NK-92 treated with Interleukin-12 subunit alpha and Interleukin-12 subunit beta, amount 100 ng/mL, for 24 hours (cell line): ENCODE results near the gene MAPKAPK3.

Experiments used
- DNase-seq: peaks from one replicate; lab custom pipeline; 2025; lab: John Stamatoyannopoulos, UW

The MAPKAPK3 gene

DNA sequence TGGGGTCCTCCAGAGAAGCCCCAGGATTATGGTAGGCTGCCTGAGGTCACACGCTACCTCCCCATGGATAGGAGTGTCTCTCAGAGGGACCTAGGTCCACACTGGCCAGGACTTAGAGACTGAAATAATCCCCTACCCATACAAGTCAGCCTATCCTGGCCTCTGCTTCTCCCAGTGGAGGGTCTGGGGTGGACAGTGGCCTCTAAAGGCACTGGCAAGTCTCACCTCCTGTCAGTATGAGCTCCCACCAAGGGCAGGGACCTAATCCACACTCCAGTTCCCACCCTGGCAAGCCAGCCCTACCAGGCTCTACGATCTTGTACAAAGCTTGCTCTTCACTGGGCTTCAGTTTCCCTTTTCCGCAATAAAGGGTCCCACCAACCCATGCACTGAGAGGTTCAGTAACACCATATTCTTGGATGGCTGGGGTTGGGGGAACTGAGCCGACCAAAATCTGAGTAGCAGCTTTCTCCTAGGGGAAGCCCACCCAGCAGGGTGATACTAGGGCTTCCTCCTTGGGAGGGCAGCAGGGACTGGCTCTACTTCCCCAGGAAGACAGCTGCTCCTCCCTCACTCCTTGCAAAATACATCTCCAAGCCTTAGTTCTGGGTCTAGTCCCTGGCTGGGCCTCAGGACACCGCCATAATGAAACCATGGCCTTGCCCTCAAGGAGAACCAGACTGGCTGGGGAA is 7.7 kb upstream of the MAPKAPK3 start:
- no peak for DNase-seq

DNA sequence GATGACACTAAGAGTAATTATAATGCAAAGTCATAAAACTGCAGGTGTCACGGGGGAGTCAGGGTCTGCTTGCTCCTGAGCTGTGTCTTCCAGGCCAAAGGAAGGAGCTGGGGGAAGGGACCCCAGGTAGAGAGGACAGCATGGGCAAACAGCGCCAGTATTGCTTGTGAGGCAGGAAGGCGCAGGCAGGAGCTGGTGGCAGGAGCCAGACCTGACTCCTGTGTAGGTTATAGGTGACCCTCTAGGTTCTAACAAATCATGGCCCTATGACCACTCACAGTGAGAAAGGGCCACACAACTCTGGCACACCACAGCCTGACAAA is 7.2 kb upstream of the MAPKAPK3 start:
- no peak for DNase-seq

DNA sequence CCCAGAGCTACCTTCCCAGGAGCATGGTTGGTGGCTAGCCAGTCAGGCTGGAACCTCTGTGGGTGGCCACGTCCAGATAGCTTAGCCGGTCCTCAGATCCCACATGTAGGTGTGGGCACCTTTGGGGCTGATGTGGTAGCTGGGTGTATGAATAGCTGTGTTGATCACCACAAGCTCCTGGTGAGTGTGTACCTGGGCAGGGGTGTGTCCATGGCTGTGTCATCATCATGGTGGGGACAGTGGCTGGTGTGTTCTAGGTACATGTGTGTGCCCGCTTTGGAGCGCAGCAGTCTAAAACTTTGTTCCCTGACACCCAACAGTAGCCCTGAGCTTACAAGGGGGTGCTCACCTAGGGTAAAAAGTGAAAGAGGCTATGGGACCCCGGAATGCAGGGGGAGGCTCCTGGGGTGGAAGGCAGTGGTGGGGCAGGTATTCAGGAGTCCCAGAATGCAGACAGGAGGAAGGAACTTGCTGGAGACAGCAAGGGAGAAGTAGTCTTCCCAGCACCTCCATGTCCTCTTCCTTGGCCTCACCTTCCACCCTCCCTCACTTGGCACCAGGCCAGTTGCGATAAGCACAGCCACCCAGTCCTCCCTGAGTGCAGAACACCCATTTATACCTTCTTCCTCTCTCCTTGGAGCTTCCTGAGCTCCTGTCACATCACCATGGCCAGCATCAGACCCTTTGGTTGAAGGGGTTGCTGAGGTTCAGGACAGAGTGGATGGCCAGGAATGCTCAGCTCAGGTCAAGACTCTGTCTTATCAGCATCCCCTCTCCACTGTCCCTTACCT is 6.6 kb upstream of the MAPKAPK3 start:
- no peak for DNase-seq

DNA sequence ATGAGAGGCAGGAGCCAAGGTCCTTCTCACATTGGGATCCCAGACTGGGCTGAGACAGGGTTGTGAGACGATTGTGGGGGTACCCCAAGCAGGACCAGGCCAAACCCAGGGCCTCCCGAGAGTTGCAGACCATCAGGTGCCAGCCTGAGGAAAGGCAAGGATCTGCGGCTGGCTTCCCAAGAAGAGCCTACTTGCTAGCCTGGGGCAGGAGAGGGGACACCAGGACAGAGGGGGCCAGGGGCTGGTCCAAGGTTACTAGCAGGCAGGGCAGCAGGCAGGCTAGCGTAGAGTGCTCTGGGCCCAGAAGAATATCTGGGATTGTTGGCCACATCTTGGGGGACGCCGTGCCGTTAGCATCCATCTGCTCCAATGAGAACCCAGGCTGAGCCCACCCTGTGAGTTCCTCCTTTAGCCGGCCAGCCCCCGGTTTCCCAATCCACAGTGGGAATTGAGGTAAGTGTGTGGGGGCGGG is 5.9 kb upstream of the MAPKAPK3 start:
- DNase-seq: no peak

DNA sequence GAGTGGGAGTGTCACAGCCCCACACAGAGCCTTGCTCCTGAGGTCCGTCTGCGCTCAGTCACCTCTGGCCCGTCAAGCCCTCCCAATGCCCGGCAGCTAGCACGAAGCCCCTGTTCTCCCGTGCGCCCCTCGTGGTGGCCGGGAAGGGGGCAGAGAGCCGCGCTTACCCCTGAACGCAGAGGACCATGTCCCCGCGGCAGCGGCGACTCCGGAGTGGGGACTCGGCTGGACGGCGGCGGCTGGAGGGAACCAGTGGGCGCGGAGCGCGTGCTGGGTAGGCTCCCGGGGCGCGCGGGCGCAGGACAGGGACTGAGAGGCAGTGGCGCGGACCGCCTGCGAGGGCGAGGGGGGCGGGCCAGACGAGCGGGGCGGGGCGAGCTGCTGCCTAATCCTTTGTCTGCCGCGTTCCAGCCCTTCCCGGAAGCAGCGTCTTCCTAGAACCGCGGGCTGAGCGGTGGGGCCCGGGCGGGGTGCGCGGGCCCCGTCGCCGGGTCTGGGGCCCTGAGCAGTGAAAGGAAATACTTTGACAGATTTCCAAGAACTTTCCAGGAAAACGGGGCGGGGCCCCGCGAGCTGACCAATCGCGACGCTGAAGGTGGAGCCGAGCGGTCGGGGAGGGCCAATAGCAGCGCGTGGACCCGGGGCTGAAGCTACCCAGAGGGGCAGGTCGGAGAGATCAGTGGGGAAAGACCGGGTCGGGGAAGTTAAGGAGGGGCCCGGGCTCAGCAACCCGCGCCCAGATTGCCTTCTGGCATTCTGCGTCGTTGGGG is 5.3 kb upstream of the MAPKAPK3 start, which contains the start of gene CISH:
TSS of gene CISH (minus strand) at position 311 of the 770 bp plus-strand sequence. CDS start at position 187, 124 bp downstream.
- peak; percentile 98 for DNase-seq

DNA sequence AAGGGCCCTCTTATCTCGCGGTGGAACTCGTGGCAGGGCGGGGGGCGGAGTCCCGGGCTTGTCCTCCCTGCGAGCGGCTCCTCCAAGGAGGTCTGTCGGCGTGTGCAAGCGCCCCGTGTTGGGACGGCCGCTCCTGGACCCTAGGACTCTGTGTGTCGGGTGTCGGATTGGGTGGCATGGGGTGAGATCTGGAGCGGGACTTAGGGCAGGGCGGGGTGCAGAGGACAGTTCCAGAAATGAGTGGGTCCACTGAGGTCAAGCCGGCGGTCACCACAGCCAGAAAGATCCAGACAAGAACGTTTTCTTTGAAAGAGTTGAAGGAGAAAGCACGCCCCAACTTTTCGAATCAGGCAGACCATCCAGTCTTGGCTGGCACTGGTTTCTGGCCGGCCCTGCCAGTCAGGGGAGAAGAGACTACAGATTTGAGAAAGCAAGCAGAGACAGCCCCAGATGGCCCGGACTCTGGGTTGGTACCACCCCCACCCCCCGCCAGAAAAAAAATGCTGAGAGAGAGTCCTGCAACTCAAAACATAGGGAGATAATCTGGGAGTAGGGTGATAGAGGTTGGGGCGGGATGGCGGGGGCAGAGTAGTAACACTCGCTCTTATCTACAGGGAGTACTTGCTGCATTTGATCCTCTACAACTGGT is 4.6 kb upstream of the MAPKAPK3 start:
- DNase-seq: no peak

DNA sequence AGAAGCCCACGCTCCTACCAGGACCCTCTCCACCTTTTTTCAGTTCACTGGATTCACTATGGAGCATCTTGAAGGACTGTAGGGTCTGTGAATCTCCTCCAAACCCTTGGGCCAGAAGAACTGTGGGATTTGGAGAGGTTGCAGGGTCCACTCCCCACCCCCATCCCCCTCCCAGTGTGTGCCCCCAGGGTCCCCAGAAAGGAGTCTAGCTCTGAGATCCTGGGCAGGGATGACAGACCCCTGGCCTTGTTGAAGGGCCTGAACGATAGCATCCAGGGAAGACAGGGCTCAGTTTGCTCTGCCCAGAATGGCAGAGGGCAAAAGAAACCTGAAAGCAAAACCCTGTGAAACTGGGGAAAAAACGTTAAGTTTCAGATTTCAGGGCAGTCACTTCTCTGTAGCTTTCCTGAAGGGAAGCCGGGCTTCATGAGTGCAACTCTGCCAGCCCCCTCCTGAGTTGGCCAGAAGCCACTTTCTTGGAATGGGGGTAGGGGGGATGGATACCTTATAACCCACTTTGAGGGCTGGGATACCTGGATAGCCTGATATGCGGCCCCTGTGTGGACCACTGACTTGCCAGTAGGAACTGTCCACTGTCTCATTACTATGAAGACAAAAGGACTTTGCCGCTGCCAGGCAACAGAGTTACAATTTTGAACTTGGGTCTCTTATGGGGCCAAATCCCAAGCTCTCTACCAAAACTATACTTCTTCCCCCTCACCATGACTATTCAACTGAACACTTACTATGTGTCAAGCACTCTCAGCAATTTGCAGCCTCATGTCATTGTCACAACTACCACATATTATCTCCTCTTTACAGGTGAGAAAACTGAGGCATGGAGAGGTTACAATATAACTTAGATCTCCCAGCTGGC is 3.7 kb upstream of the MAPKAPK3 start:
- no peak for DNase-seq

DNA sequence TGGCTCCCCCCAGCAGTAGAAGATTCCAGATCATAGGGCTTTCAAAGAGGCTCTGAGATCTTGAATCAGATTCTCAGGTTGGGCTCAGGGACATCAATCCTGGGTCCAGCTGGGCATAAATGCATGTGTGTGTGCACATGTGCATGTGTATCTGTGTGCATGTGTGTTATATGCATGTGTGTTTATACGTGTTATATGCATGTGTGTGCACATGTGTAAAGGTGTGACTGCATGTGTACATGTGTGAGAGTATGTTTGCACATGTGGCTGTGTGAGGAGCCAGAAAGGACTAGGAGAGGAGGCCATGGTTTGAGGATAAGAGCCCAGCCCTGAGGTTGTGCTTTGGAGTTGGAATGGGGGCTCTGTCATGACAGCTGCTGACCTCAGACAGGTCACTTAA is 1.8 kb upstream of the MAPKAPK3 start:
- DNase-seq: no peak

DNA sequence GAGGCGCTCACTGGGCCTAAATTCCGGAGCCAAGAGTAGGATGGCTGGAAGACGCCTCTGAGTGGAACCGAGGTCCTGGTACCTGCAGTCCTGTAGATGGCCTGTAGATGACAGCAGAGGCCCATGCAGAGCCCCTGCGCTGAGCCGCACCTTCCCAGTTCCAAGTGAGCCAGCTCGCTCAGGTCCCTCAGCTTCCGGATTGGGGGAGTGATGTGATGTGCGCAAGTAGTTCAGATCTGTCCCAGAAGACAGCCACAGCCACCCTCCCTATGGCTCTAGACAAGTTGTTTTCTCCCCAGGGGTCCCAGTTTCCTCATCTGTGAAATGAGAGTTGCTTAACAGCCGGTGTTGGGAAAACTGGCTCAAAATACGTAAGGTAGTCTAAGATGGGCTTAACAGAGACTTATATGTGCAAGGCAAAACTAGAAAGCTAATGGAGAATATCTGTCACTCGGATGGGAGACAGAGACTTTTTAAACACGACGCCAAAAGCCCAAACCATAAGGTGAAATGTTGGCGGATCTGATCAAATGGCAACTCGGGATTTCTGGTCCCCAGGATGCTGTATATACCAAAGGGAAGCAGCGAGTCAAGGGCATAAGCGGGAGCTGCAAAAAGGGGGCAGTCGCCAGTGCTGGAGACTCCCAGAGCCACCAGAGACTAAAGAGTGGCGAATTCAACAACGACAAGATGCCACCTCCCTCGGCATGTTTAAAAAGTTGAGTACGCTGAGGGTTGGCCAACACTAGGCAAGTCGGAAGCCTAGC is 765 bp upstream of the MAPKAPK3 start:
- peak; percentile 73 for DNase-seq

DNA sequence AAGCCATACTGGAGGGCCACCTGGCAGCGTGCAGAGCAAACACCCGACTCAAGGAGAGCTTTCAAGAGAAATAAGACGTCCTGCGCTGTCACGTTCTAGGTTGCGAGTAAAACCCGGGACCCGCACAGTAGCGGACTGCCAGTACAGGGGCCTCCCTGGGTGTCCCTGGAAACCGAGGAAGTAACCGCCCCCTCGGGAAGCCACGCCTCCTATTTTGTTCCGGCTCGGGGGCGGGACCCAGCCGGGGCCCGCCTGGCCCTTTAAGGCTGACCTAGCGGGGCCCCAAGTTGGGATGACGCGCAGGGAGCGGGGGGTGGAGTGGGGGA is 218 bp upstream of the MAPKAPK3 start:
- DNase-seq: peak; percentile 83

DNA sequence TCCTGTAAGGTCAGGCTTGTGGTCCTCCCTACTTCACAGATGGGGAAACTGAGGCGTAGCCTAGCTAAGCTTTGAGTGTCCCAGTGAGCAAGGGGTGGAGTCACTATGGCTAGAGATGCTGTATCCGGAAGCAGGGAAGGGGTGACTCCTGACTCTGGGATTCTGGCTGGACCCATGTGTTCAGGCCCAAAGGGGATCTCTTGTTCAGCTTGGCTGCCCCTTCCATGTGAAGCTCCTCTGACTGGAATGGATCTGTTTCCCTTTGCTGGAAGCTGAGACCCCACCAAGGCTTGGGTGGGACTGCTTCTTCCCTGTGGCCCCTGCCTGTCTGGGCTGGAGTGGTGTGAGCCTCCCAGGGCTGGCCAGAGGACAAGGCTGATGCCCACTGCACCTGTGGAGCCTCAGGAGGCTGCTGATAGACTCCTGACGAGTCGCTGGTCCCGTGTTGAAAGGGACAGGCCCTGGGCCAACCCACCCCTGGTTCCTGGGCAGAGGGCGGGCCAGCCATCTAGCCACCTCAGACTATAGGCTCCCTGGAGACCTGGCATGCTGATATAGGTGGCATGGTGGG is 1.0 kb downstream of the MAPKAPK3 start:
- no peak for DNase-seq

DNA sequence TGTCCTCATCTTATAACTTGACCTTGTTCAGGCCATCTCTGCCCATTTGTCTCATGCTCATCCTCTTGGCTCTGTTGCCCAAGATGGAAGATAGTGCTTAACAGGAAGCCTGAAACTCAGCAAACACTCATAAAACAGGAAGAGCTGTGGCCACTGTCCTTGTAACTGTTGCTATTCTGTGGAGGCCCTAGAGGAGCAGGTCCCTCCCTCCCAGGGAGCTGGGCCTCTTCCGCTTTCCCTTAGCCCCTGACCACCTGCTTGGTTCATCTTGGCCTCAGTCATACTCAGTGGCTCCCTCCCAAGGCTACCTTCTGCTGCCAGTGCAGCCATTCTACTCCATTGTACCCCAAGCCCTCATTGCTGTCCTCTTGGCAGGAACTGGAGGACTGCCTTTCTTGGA is 3.5 kb downstream of the MAPKAPK3 start:
- no peak for DNase-seq

DNA sequence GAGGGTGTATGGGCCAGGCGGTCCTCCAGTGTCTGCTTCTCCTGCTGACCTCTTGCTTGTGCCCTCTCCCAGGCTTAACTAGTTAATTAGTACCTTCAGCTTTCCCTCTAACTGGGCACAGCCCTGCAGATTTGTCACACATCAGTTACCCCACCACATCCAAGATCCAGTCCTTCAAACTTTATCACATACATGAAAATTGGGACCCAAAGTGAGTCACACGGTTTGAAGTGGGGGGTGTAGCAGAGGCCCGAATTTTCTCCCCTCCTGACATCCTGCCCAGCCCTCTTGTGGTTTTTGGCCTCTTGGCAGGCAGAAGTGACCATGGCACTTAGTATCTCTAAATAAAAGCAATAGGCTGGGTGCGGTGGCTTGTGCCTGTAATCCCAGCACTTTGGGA is 3.9 kb downstream of the MAPKAPK3 start:
- DNase-seq: no peak

DNA sequence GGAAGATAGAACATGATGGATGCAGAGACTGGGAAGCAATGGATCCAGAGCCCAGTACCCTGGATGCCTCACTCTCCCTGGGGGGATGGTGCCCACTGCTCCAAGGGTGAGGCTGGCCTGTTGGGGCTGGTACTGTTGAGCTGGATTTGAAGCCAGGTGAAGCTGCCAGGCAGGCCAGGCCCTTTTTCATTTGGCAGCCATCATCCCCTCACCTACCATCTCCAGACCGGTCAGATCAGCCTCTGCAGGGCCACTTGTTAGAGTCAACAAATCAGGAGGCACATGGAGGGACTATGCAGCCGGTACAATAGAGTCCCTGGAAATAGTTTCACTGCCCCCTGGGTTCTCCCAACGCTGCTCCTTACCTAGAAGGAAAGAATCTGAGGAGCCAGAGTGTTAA is 5.9 kb downstream of the MAPKAPK3 start:
- no peak for DNase-seq

DNA sequence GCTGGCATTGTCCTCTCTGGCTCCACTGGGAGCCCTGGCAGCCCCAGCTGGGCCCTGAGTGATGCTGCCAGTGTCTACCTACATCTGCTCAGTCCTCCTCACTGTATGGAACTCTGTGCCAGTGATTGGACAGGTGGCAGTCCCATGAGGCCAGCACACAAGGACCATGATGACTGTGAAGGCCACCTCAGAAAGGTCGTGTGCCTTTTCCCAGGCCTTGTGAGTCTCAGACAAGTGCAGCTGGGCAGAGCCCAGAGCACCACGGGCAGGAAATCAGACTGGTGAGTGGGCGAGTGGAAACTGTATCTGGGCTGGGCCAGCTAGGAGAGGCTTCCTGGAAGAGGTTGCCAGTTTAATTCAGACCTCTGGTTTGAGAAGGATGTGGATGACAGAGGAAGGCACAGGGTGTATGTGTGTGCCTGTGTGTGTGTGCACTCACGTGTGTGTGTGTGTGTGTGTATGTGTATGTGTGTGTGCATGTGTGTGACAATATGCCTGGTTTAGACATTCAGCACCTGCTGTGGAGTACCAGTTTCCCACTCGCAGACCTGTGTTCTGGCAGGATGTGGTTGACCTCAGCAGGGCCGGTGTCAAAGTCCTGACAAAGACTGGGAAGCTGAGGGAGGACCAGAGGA is 7.0 kb downstream of the MAPKAPK3 start:
- peak; percentile 30 for DNase-seq

DNA sequence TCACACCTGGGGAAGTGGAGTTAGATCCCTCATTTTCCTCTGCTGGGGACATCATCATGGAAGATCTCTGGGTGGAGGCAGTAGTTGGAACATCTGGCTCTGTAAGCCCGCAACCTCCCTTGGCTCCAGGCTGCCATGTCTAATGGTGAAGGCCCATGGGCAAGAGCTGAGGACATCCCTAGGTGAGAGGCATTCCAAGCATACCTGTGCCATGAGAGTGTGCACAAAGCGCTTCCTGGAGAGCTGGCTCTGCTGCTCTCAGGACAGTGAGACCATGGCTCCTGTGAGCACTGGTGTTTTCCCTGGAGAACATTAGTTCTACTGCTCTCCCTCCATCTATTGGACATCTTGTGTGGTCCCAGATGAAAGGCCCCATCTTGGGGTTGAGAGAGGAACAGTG is 7.7 kb downstream of the MAPKAPK3 start:
- DNase-seq: no peak

DNA sequence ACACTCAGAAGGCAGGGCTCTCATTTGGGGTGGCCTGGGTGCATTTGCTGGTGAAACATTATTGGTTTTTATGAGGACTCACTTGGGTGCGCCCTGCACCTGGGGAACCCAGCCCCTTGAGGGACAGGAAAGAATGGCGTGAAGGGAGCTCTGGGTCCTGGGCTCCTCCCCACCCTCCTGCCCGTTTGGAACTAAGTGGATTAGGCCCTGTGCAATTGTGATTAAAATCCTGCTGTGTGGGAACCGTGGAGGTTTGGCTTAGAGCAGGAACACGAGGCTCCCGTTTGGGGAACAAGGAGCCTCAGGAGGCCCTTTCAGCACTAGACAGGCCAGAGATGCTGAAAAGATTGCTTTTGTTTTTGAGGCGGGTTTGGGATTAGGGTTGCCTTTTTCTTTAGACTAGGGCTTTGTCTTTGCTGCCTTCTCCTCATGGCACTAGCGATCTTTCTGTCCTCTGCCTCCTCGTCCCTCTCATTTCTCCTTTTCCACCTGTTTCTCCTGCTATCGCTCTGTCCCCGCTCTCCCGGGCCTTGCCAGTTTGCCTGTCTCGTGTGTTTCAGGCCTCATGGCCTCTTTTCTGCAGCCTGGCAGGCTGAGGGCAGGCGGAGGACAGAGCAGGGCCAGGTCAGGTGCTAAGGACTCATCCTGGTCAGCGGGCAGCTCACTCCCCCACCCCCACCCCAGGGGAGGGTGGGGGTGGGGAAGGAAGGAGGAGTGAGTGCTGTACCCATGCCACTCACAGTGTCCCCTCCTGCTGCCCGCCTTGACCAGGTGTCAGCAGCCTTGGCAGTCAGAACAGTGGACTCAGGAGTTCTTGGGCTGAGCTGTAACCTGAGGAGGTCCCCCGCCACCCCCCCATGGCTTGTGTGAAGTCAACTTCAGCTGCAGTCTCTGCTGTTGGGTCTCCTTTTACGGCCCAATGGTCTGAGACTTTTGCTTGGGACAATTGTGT is 8.6 kb downstream of the MAPKAPK3 start:
- DNase-seq: no peak

DNA sequence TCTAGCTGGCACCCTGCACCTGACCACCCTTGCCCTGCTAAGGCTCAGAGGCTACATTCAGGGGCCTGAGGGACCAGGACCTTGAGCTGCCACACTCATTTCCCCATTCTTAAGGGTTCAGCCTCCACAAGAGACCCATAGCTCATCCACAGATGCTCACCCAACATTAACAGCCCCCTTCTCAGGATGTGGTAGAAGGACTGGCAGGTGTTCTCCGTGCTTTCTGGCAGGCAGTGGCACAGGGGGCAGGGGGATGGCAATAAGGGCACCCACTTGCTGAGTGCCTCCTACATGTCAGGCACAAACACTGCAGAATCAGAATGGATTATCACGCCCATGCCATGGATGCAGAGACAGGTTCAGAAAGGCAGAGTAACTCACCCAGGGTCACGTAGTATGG is 9.4 kb downstream of the MAPKAPK3 start:
- DNase-seq: no peak
